Ovary (tissue), 9 donors: ENCODE results near the gene KREMEN1. TPM values are rescaled to one million over a fixed set of nuclear protein-coding genes. Genes with fewer than 3 reads are reported as not detected.

ENCODE experiments used
- DNase-seq, 5 donors: peaks; one replicate each; pipeline ENCODE4 v3.0.0-alpha.2; 2019 to 2020
- H3K27ac ChIP-seq, 2 donors: fragments of 200-600 bp; one replicate each; pipeline versions ENCODE4 v1.5.1 to v1.8.0; 2019 to 2022
- H3K27me3 ChIP-seq: fragments of 200-600 bp; one replicate; pipeline ENCODE4 v1.8.0; 2022
- H3K36me3 ChIP-seq: fragments of 200-600 bp; sonication (generic); one replicate; pipeline ENCODE4 v1.5.1; 2019
- H3K4me1 ChIP-seq: one replicate; pipeline ENCODE4 v1.8.1; 2013; ENCODE audit warnings: mild to moderate bottlenecking, moderate library complexity; ENCODE audit not compliant: insufficient read depth
- H3K4me3 ChIP-seq: fragments of 200-600 bp; sonication (generic); one replicate; pipeline ENCODE4 v1.5.1; 2017
- H3K9me3 ChIP-seq, 2 donors: fragments of 200-600 bp in 1 of 2; sonication (generic) in 1 of 2; one replicate each; pipeline versions ENCODE4 v1.5.1 to v1.8.1; 2013 to 2019; ENCODE audit warnings: mild to moderate bottlenecking in 1 of 2, moderate library complexity in 1 of 2
- EP300 ChIP-seq: sonication (generic); formaldehyde crosslinking; IDR thresholded peaks from one replicate; pipeline ENCODE4 v1.6.1; 2017; ENCODE audit warnings: antibody characterized with exemption
- POLR2A ChIP-seq: fragments of 450-650 bp; IDR thresholded peaks from one replicate; pipeline ENCODE4 v1.6.1; 2017; ENCODE audit warnings: antibody characterized with exemption, mild to moderate bottlenecking, moderate library complexity
- WGBS, 3 donors: extraction: QIAGEN DNeasy Blood & Tissue Kit in 1 of 3; methylation state at CpG; one replicate each; pipeline versions ENCODE4 v1.1.5 to v1.1.7; 2013 to 2017; 5-methylcytosine and 5-hydroxymethylcytosine counted together
- intact Hi-C, 4 donors: fragments of 100-400 bp; cut with DNase I; formaldehyde crosslinking; loops; one replicate each; pipeline versions ENCODE4 v1.11.0 to v1.15.1; 2022 to 2023
- polyA plus RNA-seq, 2 donors: library from polyadenylated mRNA; stranded (reverse); fragments of 200-250 nt in 1 of 2; fragments of 350-450 nt in 1 of 2; fragmentation: Illumina TruSeq in 1 of 2; extraction: RNeasy Lipid Tissue Mini Kit (QIAGEN cat#74804) in 1 of 2; gene quantifications; one replicate each; pipeline ENCODE4 v1.2.3, GENCODE V29; 2013 to 2014
- total RNA-seq, 7 donors: library from RNA; depleted of rRNA in 2 of 7; stranded (reverse); fragments of >200 nt in 2 of 7; fragmentation: NEBNext Ultra II Directional in 3 of 7; extraction: Animal tissue kit (Norgen Biotek cat#: 25700) in 3 of 7; gene quantifications; one replicate each; pipeline versions ENCODE4 v1.1.0 to v1.2.4, GENCODE V29; 2016 to 2023
- TF ChIP-seq, protein P1 (sequence below), 3 donors: fragments of 450-650 bp in 2 of 3; fragments of 200-600 bp in 1 of 3; IDR thresholded peaks; one replicate each; pipeline versions ENCODE4 v1.5.1 to v1.8.0; 2016 to 2022; ENCODE audit warnings: antibody characterized with exemption in 3 of 3, mild to moderate bottlenecking in 1 of 3
- donor health status: DM: no; HTN: no; CAD: no; lungs with moderate emphysema.
- donor health status: DM: no; HTN: no; CAD: no.
- donor health status: Bipolar disorder and iron deficiency.
- donor health status: DM: yes; HTN: yes; CAD: no.
- donor health status: DM: no; HTN: no; CAD: no.
- donor health status: DM: yes; HTN: yes; CAD: no.

KREMEN1 gene
- total and polyA plus RNA-seq, 9 donors, result 15.4 to 49.5 (median 35.6) TPM

DNA sequence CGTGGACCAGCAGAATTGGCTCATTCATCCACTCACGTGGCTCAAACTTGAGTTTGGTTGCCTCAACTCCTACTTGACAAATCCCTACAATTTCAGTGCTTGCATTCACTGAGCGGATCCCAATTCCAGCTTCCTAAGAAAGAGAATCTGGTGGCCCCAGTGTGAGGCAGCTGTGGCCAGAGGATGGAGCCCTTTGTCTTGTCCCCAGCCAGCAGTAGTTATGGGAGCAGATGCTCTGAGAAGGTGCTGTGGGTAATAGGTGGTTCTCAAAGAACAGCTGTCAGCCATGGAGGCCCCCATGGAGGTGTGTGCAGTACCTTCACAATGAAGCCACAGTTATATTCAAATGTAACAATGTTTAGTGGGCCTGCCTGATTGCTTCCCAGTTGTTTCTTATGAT lies 39.3 kb downstream of the KREMEN1 start:
- no peak for DNase-seq
- Histone ChIP-seq H3K36me3 (no peaks in the 10 kb centered on the region), H3K27me3 (no peaks in the 10 kb centered on the region), H3K4me3 (no peak overlapping the region), H3K4me1 (peaks cover 9% of the 10 kb centered on the region), H3K9me3 (no peaks in the 10 kb centered on the region), H3K27ac (no peak overlapping the region)
- intact Hi-C loops, result no loop called here
- TF ChIP-seq, protein P1, sequence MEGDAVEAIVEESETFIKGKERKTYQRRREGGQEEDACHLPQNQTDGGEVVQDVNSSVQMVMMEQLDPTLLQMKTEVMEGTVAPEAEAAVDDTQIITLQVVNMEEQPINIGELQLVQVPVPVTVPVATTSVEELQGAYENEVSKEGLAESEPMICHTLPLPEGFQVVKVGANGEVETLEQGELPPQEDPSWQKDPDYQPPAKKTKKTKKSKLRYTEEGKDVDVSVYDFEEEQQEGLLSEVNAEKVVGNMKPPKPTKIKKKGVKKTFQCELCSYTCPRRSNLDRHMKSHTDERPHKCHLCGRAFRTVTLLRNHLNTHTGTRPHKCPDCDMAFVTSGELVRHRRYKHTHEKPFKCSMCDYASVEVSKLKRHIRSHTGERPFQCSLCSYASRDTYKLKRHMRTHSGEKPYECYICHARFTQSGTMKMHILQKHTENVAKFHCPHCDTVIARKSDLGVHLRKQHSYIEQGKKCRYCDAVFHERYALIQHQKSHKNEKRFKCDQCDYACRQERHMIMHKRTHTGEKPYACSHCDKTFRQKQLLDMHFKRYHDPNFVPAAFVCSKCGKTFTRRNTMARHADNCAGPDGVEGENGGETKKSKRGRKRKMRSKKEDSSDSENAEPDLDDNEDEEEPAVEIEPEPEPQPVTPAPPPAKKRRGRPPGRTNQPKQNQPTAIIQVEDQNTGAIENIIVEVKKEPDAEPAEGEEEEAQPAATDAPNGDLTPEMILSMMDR (IDR thresholded peaks at IDR 0.05), result no peak
- TF ChIP-seq EP300 (no peak), POLR2A (no peak)
- WGBS, 3 donors, result 94 to 96% (median 95%) methylated on average over 3 of the region's 3 CpGs

DNA sequence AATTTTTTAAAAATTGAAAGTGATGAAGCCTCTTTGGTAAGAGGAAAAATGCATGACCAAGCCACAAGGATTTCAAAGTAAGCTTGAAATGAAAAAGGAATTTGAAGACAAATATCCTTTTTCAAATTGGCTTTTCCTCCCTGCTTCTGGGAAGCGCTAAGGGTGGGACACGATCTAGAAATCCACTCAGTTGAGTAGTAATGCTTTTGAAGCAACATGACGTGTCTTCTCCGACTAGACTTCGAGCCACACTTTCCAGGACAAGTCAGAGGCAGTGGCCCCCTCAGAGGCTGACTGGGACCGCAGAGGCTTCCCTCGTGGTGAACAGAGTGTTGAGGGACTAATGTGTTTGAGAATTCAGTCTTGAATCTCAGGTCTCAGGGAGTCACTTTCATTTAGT lies 39.8 kb downstream of the KREMEN1 start:
- TF ChIP-seq POLR2A, result no peak
- no peak for TF ChIP-seq EP300
- TF ChIP-seq, protein P1 (IDR thresholded peaks at IDR 0.05), result no peak
- DNase-seq, result no peak
- WGBS, 3 donors, result 87 to 92% (median 90%) methylated on average over 7 of the region's 7 CpGs
- H3K36me3 ChIP-seq, result no peaks in the 10 kb centered on the region
- H3K27ac ChIP-seq, result no peak overlapping the region
- no peaks in the 10 kb centered on the region for H3K9me3 ChIP-seq
- intact Hi-C loops, result no loop called here
- no peak overlapping the region for H3K4me3 ChIP-seq
- H3K4me1 ChIP-seq, result peaks cover 9% of the 10 kb centered on the region
- H3K27me3 ChIP-seq, result no peaks in the 10 kb centered on the region

DNA sequence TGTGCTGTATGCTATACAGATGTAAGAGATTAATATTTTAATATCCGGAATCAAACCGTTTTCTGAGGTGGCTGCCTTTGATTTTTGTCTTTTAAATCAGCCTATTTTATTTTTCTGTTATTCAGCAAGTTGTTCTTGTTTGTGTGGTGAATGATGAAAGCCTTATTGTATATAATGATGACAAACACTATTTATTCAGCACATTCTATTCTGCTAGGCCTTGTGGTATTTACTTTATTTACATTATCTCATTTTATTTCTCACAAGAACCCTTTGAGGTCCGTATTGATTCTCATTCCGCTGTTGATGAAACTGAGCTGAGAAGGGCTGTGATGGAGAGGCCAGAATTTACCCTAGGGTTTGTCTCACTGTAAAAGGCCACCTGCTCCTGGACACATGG lies 40.5 kb downstream of the KREMEN1 start:
- no peaks in the 10 kb centered on the region for H3K27me3 ChIP-seq
- no peaks in the 10 kb centered on the region for H3K9me3 ChIP-seq
- H3K4me1 ChIP-seq, result peaks cover 9% of the 10 kb centered on the region
- 90 to 95% (median 92%) methylated on average over 4 of the region's 4 CpGs for WGBS, 3 donors
- TF ChIP-seq POLR2A (no peak), EP300 (no peak)
- TF ChIP-seq, protein P1 (IDR thresholded peaks at IDR 0.05), result no peak
- intact Hi-C loops, result no loop called here
- H3K4me3 ChIP-seq, result no peak overlapping the region
- H3K36me3 ChIP-seq, result no peaks in the 10 kb centered on the region
- H3K27ac ChIP-seq, result no peak overlapping the region
- no peak for DNase-seq

DNA sequence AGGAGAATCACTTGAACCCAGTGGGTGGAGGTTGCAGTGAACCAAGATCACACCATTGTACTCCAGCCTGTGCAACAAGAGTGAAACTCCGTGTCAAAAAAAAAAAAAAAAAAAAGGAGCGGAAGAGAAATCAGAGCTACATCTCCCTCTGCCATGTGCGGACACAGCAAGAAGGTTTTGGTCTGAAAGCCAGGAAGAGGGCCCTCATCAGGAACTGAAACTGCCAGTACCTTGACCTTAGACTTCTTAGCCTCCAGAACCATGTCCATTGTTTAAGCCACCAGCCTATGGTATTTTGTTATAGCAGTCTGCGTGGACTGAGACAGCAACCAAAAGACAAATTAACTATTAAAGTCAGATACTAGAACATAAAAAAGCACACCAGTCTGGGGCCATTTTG lies 41.6 kb downstream of the KREMEN1 start:
- 71 to 96% (median 94%) methylated on average over 4 of the region's 4 CpGs for WGBS, 3 donors
- Histone ChIP-seq H3K36me3 (no peaks in the 10 kb centered on the region), H3K9me3 (no peaks in the 10 kb centered on the region), H3K4me3 (no peak overlapping the region), H3K4me1 (peaks cover 9% of the 10 kb centered on the region), H3K27ac (no peak overlapping the region), H3K27me3 (no peaks in the 10 kb centered on the region)
- no peak for DNase-seq
- TF ChIP-seq POLR2A, result no peak
- TF ChIP-seq EP300, result no peak
- TF ChIP-seq, protein P1 (IDR thresholded peaks at IDR 0.05), result no peak
- intact Hi-C loops, result no loop called here
